Measurements from ENCODE around the gene RYR2.

The RYR2 gene

GRCh38 chr1:237032029-237032428, 10.0 kb upstream of the RYR2 start:
- DNase-seq (ENCODE audit: low read depth) = no peak

- DNase-seq (ENCODE audit: low read depth) = no peak
These were observed 8.9 kb upstream of the RYR2 start for GRCh38 chr1:237033061-237033460.

GRCh38 chr1:237033804-237034203, 8.2 kb upstream of the RYR2 start:
- DNase-seq (ENCODE audit: low read depth) = no peak

- DNase-seq (ENCODE audit: low read depth) = no peak
These were observed 6.2 kb upstream of the RYR2 start for GRCh38 chr1:237035759-237036158.

GRCh38 chr1:237038211-237038610, 3.8 kb upstream of the RYR2 start:
- DNase-seq (ENCODE audit: low read depth) = no peak

GRCh38 chr1:237040823-237041222, 1.2 kb upstream of the RYR2 start:
- DNase-seq (ENCODE audit: low read depth) = no peak

- no peak for DNase-seq (ENCODE audit: low read depth)
These were observed 556 bp upstream of the RYR2 start for GRCh38 chr1:237041461-237041794.

GRCh38 chr1:237042526-237042891, 525 bp downstream of the RYR2 start:
- DNase-seq (ENCODE audit: low read depth) = no peak

- no peak for DNase-seq (ENCODE audit: low read depth)
These were observed 1.1 kb downstream of the RYR2 start for GRCh38 chr1:237042892-237043576.

- no peak for DNase-seq (ENCODE audit: low read depth)
These were observed 2.1 kb downstream of the RYR2 start for GRCh38 chr1:237043846-237044636.

GRCh38 chr1:237045278-237046016, 3.5 kb downstream of the RYR2 start:
- DNase-seq (ENCODE audit: low read depth) = no peak

GRCh38 chr1:237048803-237049202, 6.8 kb downstream of the RYR2 start:
- no peak for DNase-seq (ENCODE audit: low read depth)

- no peak for DNase-seq (ENCODE audit: low read depth)
These were observed 8.2 kb downstream of the RYR2 start for GRCh38 chr1:237050185-237050584.

GRCh38 chr1:237050915-237051314, 8.9 kb downstream of the RYR2 start:
- DNase-seq (ENCODE audit: low read depth) = no peak

GRCh38 chr1:237054313-237054712, 12.3 kb downstream of the RYR2 start:
- DNase-seq (ENCODE audit: low read depth) = no peak

- DNase-seq (ENCODE audit: low read depth) = no peak
These were observed 16.5 kb downstream of the RYR2 start for GRCh38 chr1:237058470-237058869.

- DNase-seq (ENCODE audit: low read depth) = no peak
These were observed 17.3 kb downstream of the RYR2 start for GRCh38 chr1:237059244-237059643.

GRCh38 chr1:237062976-237063375, 21.0 kb downstream of the RYR2 start:
- DNase-seq (ENCODE audit: low read depth) = no peak

GRCh38 chr1:237065903-237066302, 23.9 kb downstream of the RYR2 start:
- DNase-seq (ENCODE audit: low read depth) = no peak

- no peak for DNase-seq (ENCODE audit: low read depth)
These were observed 28.5 kb downstream of the RYR2 start for GRCh38 chr1:237070519-237070918.

GRCh38 chr1:237071641-237072420, 29.8 kb downstream of the RYR2 start:
- no peak for DNase-seq (ENCODE audit: low read depth)

- no peak for DNase-seq (ENCODE audit: low read depth)
These were observed 32.6 kb downstream of the RYR2 start for GRCh38 chr1:237074371-237075117.
